Hepatocyte (in vitro differentiated cells): Measurements from ENCODE around the gene NUDT14. TPM values are rescaled to one million over a fixed set of nuclear protein-coding genes. Genes with fewer than 3 reads are reported as not detected.

ENCODE experiments used
- DNase-seq: peaks from one replicate; pipeline ENCODE4 v3.0.0-alpha.2; 2016; ENCODE audit warnings: low spot score
- H2AFZ ChIP-seq: fragments of 200-600 bp; sonication (generic); 2 replicates; pipeline ENCODE4 v1.6.0; 2016; ENCODE audit warnings: antibody characterized with exemption, mild to moderate bottlenecking
- H3K27ac ChIP-seq: fragments of 200-600 bp; sonication (generic); 2 replicates; pipeline ENCODE4 v1.5.1; 2016; ENCODE audit warnings: mild to moderate bottlenecking
- H3K27me3 ChIP-seq: fragments of 200-600 bp; sonication (generic); 2 replicates; pipeline ENCODE4 v1.6.1; 2016
- H3K36me3 ChIP-seq: fragments of 200-600 bp; sonication (generic); replicated peaks from 2 replicates; pipeline ENCODE4 v1.5.1; 2016; ENCODE audit warnings: low read depth; ENCODE audit not compliant: insufficient read depth
- H3K4me1 ChIP-seq: fragments of 200-600 bp; sonication (generic); 2 replicates; pipeline ENCODE4 v1.5.1; 2016; ENCODE audit warnings: mild to moderate bottlenecking, moderate library complexity; ENCODE audit not compliant: insufficient read depth
- H3K4me2 ChIP-seq: fragments of 200-600 bp; sonication (generic); 2 replicates; pipeline ENCODE4 v1.6.0; 2016
- H3K4me3 ChIP-seq: fragments of 200-600 bp; sonication (generic); 2 replicates; pipeline ENCODE4 v1.5.1; 2016; ENCODE audit warnings: mild to moderate bottlenecking
- H3K79me2 ChIP-seq: fragments of 200-600 bp; sonication (generic); 2 replicates; pipeline ENCODE4 v1.6.0; 2017; ENCODE audit warnings: mild to moderate bottlenecking
- H3K9me2 ChIP-seq: fragments of 200-600 bp; sonication (generic); replicated peaks from 2 replicates; pipeline ENCODE4 v1.6.0; 2017; ENCODE audit warnings: mild to moderate bottlenecking; ENCODE audit not compliant: insufficient read depth
- H3K9me3 ChIP-seq: fragments of 200-600 bp; sonication (generic); 2 replicates; pipeline ENCODE4 v1.5.1; 2016; ENCODE audit warnings: low read depth, mild to moderate bottlenecking
- H4K20me1 ChIP-seq: fragments of 200-600 bp; sonication (generic); 2 replicates; pipeline ENCODE4 v1.6.0; 2016; ENCODE audit warnings: mild to moderate bottlenecking; ENCODE audit not compliant: insufficient read depth, poor library complexity, severe bottlenecking
- EZH2 ChIP-seq: fragments of 200-600 bp; sonication (generic); IDR thresholded peaks from 2 replicates; pipeline ENCODE4 v1.6.1; 2016; ENCODE audit warnings: antibody characterized with exemption, mild to moderate bottlenecking, borderline replicate concordance
- EZH2phosphoT487 ChIP-seq: fragments of 200-600 bp; sonication (generic); IDR thresholded peaks from one replicate; pipeline ENCODE4 v1.6.1; 2018; ENCODE audit warnings: antibody characterized with exemption, mild to moderate bottlenecking, low read depth, moderate library complexity; ENCODE audit not compliant: unreplicated experiment, severe bottlenecking
- WGBS: methylation state at CpG from one replicate; pipeline ENCODE4 v1.1.6; 2016; ENCODE audit warnings: low lambda C conversion rate; ENCODE audit errors: missing lambda C conversion rate; 5-methylcytosine and 5-hydroxymethylcytosine counted together
- polyA plus RNA-seq: library from polyadenylated mRNA; unstranded; fragments of >200 nt; fragmentation: Nextera tagmentation; extraction: Ambion mirVana; gene quantifications from 2 replicates; pipeline ENCODE4 v1.2.1, GENCODE V29; 2016
- total RNA-seq: library from RNA; depleted of rRNA; stranded (reverse); fragments of >200 nt; gene quantifications from 2 replicates; pipeline ENCODE4 v1.2.3, GENCODE V29; 2014
- TF ChIP-seq, protein P1 (sequence below): fragments of 200-600 bp; sonication (generic); IDR thresholded peaks from 2 replicates; pipeline ENCODE4 v1.5.1; 2016; ENCODE audit warnings: antibody characterized with exemption, mild to moderate bottlenecking; ENCODE audit not compliant: poor library complexity

Gene NUDT14
- total and polyA plus RNA-seq, 2 experiments from 2014 or later: 47.4 to 98.1 TPM

DNA sequence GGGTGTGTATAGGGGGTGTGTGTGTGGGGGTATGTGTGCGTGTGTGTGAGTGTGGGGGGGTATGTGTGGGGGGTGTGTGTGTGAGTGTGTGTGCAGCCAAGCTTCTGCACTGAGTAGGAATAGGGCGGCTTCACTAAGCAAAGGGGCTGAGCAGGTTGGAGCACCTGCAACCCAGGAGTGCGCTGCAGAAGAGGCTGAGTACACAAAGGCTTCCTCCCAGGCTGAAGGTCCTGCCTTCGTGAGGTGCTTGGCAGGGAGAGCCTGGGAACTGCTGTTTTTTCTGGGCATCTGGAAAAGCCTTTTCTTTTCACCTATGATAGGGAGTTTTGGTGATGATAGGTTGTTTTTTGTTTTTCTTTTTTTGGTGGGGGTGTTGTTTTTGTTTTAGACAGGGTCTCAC, 6.0 kb upstream of the NUDT14 start:
- no peak overlapping the region for H2AFZ ChIP-seq
- H3K9me3 ChIP-seq: no peaks in the 10 kb centered on the region
- H3K9me2 ChIP-seq: no peaks in the 10 kb centered on the region
- no peaks in the 10 kb centered on the region for H3K79me2 ChIP-seq
- WGBS: 66% methylated on average over 3 of the region's 4 CpGs
- H4K20me1 ChIP-seq: no peaks in the 10 kb centered on the region
- H3K27me3 ChIP-seq: no peaks in the 10 kb centered on the region
- TF ChIP-seq, protein P1, sequence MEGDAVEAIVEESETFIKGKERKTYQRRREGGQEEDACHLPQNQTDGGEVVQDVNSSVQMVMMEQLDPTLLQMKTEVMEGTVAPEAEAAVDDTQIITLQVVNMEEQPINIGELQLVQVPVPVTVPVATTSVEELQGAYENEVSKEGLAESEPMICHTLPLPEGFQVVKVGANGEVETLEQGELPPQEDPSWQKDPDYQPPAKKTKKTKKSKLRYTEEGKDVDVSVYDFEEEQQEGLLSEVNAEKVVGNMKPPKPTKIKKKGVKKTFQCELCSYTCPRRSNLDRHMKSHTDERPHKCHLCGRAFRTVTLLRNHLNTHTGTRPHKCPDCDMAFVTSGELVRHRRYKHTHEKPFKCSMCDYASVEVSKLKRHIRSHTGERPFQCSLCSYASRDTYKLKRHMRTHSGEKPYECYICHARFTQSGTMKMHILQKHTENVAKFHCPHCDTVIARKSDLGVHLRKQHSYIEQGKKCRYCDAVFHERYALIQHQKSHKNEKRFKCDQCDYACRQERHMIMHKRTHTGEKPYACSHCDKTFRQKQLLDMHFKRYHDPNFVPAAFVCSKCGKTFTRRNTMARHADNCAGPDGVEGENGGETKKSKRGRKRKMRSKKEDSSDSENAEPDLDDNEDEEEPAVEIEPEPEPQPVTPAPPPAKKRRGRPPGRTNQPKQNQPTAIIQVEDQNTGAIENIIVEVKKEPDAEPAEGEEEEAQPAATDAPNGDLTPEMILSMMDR: no peak
- TF ChIP-seq EZH2phosphoT487 (no peak), EZH2 (no peak)
- no peak for DNase-seq
- H3K4me3 ChIP-seq: no peak overlapping the region
- no peaks in the 10 kb centered on the region for H3K4me1 ChIP-seq
- H3K4me2 ChIP-seq: no peak overlapping the region
- H3K36me3 ChIP-seq: no peaks in the 10 kb centered on the region
- H3K27ac ChIP-seq: no peak overlapping the region

DNA sequence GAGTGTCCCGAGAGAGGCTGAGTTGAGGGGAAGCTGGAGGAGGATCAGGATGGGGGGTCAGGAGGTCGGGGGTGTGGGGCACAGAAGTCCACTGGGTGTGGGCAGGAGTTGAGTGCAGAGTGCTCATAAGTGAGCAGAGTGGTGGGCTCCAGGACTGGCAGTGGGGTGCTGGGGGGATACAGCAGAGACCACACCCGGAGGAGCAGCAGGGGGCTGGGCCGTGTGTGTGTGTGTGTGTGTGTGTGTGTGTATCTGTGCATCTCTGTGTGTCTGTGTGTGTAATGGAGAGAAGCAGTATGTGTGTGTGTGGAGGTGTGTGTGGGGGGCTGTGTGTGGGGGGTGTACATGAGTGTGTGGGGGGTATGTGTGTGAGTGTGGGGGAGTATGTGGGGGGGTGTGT, 4.9 kb upstream of the NUDT14 start:
- Histone ChIP-seq H3K4me2 (no peak overlapping the region), H3K4me1 (no peaks in the 10 kb centered on the region), H2AFZ (no peak overlapping the region), H3K36me3 (no peaks in the 10 kb centered on the region), H3K27ac (no peak overlapping the region), H3K4me3 (no peak overlapping the region), H3K27me3 (no peaks in the 10 kb centered on the region), H4K20me1 (no peaks in the 10 kb centered on the region), H3K9me3 (no peaks in the 10 kb centered on the region), H3K9me2 (no peaks in the 10 kb centered on the region), H3K79me2 (no peaks in the 10 kb centered on the region)
- no CpG with 5 or more reads among the region's 4 CpGs for WGBS
- TF ChIP-seq EZH2: no peak
- TF ChIP-seq, protein P1: no peak
- no peak for TF ChIP-seq EZH2phosphoT487
- DNase-seq: no peak

GRCh38 chr14:105185001-105185400, 3.9 kb upstream of the NUDT14 start:
- 82% methylated on average over 16 of the region's 18 CpGs for WGBS

More at GRCh38 chr14:105185001-105185400, 3.9 kb upstream of the NUDT14 start:
- Histone ChIP-seq H4K20me1 (no peaks in the 10 kb centered on the region), H3K27ac (no peak overlapping the region), H3K4me1 (peaks cover 7% of the 10 kb centered on the region), H3K9me3 (no peaks in the 10 kb centered on the region), H3K9me2 (no peaks in the 10 kb centered on the region), H3K79me2 (peaks cover 7% of the 10 kb centered on the region), H3K4me2 (no peak overlapping the region), H2AFZ (no peak overlapping the region), H3K27me3 (no peaks in the 10 kb centered on the region), H3K4me3 (no peak overlapping the region), H3K36me3 (no peaks in the 10 kb centered on the region)
- TF ChIP-seq, protein P1: no peak
- TF ChIP-seq EZH2phosphoT487 (no peak), EZH2 (no peak)
- DNase-seq: no peak
